Fibroblast of peridontal ligament (primary cell): ENCODE measurements around the gene MYRF.

Experiments
- DNase-seq: peaks from one replicate; pipeline ENCODE4 v3.0.0-alpha.2; 2010; ENCODE audit errors: extremely low read depth

The MYRF gene

DNA sequence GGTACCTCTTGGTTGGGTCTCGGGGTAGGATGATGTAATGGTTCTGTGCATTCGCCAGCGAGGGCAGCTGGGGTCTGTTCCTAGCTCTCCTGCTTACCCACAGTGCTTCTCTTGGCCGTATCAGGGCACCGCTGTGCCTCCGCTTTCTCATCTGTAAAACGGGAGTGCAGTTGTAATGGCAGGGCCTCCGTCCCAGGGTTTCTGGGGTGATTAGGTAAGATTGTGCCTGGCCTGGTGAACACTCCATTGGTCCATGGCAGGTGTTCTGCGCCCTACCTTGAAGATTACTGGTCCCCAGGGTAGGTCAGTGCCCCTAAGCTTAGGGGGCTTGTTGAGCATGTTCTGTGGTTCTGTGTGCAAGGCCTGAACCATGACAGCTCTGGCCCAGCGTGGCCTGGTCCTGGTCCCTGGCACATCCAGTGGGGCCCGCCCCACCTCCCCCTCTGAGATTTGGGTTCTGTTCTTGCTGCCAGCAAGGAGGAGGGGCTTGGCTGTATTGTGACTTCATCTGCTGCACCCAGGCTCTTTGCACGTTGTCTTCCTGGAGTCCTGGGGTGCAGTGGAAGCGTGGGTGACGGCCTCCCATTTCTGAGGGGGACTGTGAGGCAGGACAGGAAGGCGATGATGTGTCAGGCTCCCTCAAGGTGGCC lies 4.9 kb downstream of the MYRF start:
- DNase-seq, result no peak

DNA sequence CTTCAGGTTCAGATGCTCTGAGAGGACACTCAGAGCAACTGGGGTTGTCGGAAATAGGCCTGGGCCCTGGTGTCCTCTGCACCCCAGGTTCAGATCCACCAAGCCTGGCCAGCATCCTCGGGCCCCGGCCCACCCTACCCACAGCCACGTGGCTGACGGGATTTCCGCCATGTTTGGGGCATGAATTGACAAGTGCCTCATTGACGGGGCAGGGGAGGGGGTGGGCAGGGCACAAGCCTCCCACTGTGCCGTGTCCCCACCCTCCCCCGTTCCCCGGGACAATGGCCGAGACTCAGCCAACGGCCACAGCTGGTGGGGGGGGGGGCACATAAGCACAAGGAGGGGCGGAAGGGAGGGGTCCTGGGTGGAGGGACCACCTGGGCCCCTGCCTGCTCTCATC lies 8.5 kb downstream of the MYRF start:
- DNase-seq, result no peak

DNA sequence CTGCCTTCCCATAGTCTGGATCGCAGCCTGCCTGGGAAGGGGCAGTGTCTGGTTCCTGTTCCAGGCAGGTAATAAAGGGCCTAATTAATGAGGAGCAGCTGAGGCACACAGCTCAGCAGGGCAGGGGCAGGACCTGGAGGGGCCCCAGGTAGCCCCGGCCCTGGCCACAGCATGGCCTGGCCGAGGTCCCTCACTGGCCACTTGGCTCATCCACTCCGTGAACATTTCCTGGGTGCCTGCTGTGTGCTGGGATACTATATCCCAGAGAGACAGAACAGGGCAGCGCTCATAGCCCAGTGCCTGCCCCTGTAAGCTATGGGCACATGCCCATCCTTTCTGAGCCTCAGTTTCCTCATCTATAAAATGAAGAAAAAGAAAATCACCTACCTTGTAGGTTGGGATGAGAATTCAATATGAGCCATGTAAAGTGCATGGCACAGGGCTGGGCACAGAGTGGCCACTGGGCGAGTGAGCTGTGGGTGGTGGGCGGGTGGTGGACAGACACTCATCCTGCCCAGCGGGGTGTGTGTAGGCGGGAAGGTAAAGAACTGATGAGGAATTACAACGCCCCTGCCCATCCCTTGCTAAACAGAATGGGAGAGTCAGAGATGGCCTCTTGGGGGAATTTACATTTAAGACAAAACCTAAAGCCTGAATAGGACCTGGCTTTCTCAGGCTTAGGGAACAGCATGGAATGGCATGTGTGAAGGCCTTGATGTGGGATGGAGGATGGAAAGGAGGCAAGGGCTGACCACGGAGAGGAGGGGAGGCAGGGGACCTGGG lies 9.2 kb downstream of the MYRF start:
- no peak for DNase-seq

DNA sequence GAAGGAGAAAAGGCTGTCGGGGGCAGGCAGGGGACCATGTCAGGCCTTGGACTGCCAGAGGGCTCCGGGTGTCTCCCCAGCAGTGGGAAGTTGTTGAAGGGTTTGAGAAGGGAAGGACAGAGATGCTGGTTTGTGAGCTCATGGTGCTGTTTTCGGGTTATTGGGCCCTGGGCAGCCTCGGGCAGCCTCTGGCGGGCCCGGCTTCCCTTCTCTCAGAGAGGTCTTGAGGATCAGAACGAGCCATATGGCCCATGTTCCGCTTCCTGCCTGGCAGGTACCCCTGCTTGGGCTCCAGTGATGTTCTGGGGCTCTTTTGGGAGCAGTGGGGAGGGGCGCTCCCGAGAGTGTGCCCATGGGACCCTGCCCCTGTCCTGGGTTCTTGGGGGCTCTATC lies 9.8 kb downstream of the MYRF start:
- DNase-seq, result no peak

DNA sequence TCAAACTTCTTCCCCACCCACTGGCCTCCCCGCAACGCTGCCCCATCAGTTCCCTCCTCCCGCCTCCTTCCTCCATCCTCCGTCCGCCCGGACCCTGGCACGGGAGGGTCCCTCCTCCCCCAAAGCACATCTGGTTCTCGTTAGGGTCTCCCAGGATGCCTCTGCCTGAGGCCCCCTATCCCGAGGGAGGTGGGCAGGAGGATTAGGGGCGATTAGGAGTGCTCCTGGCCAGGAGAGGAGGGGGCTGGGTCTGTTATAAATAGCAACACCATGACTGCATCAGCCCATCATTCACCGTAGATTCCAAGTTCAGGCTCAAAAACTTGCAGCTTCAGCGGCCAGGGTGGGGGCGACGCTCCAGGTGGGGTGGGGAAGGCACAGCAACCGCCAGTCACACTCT lies 10.4 kb downstream of the MYRF start:
- DNase-seq, result no peak

DNA sequence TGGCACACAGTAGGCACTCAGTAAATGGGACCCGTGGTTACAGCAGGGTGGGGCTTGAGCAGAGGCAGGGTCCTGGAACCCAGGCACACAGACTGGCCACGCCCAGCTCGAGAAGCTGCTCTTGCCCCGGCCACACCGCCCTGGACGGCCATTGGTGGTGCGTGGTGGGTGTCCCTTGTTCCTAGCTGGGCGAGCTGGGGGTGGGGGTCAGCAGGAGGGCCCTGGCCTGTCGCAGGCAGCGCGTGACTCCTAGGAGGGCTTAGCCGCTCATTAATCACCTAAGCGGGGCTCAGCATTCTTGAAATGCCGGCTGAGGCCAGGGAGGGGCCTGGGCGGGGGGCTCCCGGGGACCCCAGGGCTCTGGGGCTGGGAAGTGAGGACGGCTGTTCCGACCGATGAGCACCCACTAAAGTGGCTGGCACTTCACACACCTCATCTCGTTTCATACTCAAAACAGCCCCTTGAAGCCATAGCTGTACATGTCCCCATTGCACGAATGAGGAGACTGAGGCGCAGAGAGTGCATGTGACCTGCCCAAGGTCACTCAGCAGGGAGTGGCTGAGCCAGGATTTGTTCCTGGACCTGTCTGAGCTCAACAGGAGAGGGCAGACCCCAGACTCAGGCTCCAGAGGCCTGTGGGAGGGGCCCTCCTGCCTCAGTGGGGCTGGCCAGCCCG lies 11.6 kb downstream of the MYRF start:
- DNase-seq, result no peak

DNA sequence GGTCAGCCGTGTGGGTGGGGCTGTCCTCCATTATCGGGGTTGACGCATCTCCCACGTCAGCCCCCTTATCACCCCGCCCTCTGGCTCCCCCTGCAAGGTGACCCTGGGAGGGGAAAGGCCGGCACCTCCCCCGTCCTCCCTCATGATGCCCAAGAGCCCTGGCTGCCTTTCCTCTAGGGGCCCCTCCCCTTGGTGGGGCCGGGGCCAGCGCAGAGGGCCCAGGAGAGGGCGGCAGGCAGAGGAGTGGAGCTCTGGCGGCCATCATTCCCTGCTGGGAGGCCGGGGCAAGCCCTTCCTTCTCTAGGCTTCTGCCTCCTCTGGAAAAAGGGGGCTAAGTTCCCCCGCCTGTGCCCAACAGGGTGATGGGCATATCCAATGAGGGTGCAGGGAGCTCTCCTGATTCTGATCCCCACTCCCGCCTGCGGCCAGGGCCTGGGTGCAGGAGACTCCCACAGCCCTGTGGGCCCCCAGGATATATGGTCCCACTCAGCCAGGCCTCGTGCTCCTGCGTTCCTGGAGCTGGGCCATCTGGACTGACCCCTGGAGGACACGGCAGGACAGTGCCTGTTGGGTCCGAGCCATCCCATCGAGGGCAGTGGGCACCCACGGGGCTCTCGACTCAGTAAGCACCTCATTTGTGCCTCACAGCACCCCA lies 12.3 kb downstream of the MYRF start:
- no peak for DNase-seq

DNA sequence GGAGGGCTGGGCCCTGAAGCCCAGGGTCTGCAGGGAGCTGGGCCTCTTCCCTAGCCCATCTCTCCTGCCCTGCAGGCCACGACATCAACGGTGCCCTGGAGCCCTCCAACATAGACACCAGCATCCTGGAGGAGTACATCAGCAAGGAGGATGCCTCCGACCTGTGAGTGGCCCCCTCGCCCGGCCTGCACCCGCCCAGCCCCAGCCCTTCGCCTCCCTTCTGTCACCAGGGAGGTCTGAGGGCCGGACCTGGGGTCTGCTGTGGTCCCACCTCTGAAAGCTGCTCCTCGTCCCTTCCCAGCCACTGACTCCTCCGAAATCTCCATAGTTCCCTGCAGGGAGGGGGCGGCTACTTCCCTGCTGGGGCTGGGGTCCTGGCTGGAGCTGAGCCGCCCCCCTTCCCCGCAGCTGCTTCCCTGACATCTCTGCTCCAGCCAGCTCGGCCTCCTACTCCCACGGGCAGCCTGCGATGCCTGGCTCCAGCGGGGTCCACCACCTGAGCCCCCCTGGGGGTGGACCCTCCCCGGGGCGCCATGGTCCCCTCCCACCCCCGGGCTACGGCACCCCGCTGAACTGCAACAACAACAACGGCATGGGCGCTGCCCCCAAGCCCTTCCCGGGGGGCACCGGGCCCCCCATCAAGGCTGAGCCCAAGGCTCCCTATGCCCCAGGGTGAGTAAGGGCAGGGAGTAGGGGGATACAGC lies 13.3 kb downstream of the MYRF start:
- no peak for DNase-seq

DNA sequence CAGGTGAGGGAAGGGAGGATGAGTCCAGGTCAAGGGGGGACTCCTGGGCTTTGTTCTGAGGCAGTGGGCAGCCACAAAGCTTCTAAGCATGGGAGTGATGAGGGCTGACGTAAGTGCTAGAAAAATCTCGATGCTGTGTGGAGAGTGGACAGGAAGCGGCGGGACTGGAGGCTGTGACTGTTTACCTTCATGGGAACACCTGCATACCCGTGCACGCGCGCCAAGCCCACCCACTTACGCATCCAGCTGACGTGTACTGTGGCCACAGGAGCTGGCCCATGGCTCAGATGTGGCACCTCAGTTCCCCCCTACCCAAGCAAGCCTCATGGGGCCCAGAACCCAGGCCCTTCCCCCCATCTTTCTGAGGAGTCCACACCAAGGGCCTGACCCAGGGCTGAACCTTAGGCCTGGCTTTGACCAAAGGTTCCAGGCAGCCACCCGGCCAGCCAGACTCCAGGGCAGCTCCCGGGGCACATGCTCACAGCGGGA lies 14.0 kb downstream of the MYRF start:
- no peak for DNase-seq

DNA sequence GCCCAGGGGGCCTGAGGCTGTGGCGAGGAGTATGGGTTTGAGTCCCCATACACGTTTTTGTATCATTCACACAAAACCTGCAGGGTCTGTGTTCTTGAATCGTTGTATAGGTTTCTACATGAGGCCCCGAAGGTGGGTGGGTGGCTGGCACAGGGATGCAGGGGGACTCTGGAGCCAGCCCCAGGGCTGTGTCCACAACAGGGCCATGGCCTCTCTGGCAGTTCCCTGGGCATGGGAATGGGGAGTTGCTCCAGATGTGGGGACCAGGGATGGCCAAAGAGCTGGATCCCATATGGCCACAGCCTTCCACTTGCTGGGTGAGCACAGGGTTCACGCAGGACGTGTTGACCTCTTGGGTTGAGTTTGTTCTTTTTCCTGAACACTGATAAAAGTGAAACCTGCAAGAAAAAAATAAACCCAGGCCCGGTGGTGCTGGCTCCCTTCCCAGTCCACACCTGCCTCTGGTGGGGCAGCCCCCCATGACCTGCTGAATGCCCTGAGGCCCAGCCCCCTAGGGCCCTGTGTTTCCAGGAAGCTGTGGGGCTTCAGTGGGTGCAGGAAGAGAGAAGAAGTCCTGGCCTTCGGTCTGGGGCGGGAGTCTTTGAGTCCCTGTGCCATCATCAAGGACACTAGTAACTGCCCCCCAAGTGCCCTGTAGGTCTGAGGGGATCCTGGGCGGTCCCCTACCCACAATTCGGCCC lies 16.1 kb downstream of the MYRF start:
- DNase-seq, result no peak

DNA sequence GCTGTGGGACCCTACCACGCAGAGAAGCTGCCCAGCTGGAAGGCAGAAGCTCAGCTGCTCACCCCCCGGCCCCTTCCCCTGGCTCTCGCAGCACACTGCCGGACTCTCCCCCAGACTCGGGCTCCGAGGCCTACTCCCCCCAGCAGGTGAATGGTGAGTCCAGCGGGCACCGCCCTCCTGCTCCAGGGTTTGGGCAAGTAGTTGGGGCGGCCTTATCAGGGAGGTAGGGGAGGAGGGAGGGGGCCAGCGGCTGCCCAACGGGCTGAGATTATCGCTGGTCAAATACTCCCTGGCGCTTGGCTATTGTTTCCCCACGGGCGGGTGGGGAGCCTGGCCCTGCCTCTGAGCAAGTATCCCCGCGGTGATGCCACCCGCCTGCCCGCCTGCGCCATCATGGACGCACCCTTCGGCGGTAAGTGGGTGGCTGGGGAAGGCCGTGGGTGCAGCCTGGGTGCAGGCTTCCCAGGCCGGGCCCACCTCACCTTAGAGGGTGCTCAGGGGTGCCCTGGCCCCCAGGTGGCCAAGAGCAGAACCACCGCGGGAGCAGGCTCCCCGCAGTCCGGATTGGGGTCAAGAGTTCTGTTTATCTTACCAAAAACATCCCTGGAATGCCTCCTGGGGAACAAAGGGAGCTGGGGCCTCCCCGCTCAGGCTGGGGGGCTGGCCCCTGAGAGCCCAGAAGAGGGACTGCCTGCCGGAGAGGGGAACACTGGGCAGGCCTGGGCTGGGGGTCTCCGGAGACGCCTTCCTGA lies 16.9 kb downstream of the MYRF start:
- no peak for DNase-seq

DNA sequence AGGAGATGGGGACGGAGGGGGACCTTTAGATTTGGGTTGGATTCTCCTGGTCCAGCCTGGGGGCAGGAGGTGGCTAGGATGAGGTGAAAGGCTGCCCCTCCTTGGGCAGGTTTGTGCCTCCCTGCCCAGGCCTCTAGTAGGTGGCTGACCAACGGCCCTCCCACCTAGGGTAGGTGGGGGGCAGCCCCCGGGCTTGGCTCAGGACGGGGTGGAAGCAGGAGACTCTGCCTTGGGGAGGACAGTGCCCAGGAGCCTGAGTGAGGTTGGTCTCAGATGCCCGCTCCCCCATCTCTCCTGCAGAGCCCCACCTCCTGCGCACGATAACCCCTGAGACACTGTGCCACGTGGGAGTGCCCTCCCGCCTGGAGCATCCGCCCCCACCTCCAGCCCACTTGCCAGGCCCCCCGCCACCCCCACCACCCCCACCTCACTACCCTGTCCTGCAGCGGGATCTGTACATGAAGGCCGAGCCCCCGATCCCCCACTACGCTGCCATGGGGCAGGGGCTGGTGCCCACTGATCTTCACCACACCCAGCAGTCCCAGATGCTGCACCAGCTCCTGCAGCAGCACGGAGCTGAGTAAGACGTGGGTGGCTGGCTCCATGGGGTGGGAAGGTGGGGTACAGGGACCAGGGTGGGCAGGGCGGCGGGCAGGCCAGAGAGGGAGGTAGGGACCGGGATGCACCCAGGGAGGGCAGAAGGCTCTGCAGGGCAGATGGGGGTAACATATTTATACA lies 17.7 kb downstream of the MYRF start:
- no peak for DNase-seq

DNA sequence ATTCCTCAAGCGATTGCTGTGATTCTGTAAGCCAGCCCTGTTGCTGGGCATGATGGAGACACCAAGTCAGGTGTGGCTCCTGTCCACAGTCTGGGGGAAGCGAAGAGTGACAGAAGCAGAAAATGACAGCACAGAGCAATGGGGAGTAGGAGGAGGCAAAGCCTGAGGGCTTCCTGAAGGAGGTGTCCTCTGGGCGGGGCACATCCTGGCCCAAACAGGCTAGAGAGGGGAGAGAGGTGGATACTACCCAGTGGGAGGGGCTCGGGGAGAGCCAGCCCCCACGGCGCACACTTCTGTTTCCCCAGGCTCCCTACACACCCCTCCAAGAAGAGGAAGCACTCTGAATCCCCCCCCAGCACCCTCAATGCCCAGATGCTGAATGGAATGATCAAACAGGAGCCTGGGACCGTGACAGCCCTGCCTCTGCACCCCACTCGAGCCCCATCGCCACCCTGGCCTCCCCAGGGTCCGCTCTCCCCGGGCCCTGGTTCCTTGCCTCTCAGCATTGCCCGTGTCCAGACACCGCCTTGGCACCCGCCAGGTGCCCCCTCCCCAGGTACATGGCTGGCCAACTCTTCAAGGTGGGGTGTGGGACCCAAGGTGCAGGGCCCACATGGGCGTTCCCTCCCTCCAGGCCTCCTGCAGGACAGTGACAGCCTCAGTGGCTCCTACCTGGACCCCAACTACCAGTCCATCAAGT lies 18.9 kb downstream of the MYRF start:
- DNase-seq, result no peak

DNA sequence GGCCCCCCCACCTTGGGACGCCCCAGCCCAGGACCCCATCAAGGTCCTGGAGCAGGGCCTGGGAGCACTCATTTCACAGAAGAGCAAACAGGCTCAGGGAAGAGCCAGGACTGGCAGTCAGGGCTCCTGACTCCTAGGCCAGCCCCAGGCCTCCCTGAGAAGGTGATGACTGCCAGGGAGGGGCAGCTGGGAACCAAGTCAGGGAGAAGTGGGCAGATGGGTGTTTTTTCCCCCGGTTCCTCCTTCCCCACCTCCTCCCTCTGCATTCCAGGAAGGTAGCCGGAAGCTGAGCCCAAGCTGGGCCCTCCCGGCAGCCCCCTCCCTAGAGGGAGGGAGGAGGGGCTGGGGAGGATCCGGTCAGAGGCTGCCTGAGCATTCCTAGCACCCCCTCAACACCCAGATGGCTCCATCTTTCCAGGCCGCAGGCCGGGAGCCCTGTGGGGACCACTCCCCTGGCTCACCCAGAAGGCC lies 19.6 kb downstream of the MYRF start:
- DNase-seq, result no peak

DNA sequence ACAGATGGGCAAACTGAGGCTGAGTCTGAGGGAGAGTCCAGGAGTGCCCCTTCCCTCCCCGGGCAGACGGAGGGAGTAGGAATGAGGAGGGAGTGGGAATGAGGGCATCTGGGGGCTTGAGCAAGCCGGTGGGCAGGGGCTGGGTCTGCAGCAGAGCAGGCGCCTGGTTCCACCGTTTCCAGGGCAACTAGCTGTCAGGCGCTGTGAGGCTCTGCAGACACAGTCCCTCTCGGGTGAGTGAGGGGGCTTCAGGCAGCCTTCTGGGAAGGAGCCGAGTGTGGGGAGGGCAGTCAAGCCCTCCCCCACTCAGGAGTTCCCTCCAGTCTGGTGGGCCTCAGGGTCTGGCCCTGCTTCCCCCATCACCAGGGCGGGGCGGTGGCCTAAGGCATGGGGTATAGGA lies 20.9 kb downstream of the MYRF start:
- DNase-seq, result no peak

DNA sequence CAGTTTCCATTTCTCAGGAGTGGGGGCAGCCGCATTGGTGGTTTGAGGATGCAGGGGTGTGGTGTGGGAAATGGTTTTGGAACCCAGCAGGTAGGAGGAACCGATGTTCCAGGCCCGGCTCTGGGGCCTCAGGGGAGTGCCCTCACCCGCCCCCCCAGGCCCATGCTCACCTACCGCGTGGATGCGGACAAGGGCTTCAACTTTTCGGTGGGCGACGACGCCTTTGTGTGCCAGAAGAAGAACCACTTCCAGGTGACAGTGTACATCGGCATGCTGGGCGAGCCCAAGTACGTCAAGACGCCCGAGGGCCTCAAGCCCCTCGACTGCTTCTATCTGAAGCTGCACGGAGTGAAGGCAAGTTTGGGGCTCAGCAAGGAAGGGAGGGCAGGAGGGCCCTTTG lies 21.4 kb downstream of the MYRF start:
- no peak for DNase-seq

DNA sequence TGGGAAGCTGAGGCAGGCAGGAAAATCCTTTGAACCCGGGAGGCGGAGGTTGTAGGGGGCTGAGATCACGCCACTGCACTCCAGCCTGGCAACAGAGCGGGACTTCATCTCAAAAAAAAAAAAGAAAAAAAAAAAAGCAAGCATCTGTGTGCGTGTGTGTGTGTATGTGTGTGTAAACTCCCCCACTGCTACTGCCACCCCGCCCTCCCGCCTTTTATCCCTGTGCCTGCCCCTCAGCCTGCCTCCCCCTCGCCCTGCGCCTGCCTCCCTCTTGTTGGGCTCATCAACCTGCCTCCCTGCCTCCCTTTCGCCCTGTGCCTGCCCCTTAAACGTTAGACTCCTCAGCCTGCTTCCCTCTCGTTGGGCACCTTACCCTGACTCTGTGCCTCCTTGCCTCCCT lies 22.0 kb downstream of the MYRF start:
- DNase-seq, result no peak

DNA sequence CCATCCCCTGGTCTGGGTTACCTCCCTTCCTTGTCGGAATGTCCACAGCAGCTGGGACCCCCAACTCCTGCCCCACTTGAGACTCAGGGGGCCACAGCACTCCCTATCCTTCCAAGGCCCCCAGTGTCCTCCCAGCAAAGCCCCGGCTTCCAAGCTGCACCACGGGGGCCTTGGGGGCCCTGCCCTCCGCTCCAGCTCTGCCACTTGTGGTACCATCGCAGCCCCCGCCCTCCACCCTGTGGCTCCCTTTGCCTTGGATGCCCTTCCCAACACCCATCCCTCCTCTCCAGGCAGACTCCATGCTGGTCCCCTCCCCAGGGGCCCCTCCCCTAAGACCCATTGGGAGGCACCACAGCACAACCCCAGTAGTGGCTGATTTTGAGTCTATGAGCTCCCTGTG lies 22.7 kb downstream of the MYRF start:
- DNase-seq, result no peak
